ENCODE measurements around the gene OR10AD1.

The OR10AD1 gene

GRCh38 chr12:48202766-48203165 lies 326 bp downstream of the OR10AD1 start:
- TF ChIP-seq POLR2A (IDR thresholded peaks at IDR 0.05; ENCODE audit: low read depth, low read length) (no peak), POLR2AphosphoS5 (IDR thresholded peaks at IDR 0.05; ENCODE audit: low read depth, low read length) (no peak), TAF1 (IDR thresholded peaks at IDR 0.05; ENCODE audit: borderline replicate concordance, low read depth, low read length) (no peak)
- no peak for FAIRE-seq
- DNase-seq (ENCODE audit: insufficient read length): no peak

- TF ChIP-seq TAF1 (IDR thresholded peaks at IDR 0.05; ENCODE audit: borderline replicate concordance, low read depth, low read length) (no peak), POLR2AphosphoS5 (IDR thresholded peaks at IDR 0.05; ENCODE audit: low read depth, low read length) (no peak), POLR2A (IDR thresholded peaks at IDR 0.05; ENCODE audit: low read depth, low read length) (no peak)
- no peak for FAIRE-seq
- DNase-seq (ENCODE audit: insufficient read length): no peak
These were observed 1.6 kb downstream of the OR10AD1 start for GRCh38 chr12:48201516-48201915.

GRCh38 chr12:48201091-48201490 lies 2.0 kb downstream of the OR10AD1 start:
- DNase-seq (ENCODE audit: insufficient read length) (no peak), FAIRE-seq (no peak)
- no peak for TF ChIP-seq POLR2A (IDR thresholded peaks at IDR 0.05; ENCODE audit: low read depth, low read length)
- TF ChIP-seq TAF1 (IDR thresholded peaks at IDR 0.05; ENCODE audit: borderline replicate concordance, low read depth, low read length): no peak
- TF ChIP-seq POLR2AphosphoS5 (IDR thresholded peaks at IDR 0.05; ENCODE audit: low read depth, low read length): no peak

- FAIRE-seq: no peak
- no peak for DNase-seq (ENCODE audit: insufficient read length)
- no peak for TF ChIP-seq POLR2AphosphoS5 (IDR thresholded peaks at IDR 0.05; ENCODE audit: low read depth, low read length)
These were observed 3.3 kb downstream of the OR10AD1 start for GRCh38 chr12:48199774-48200221.

- no peak for FAIRE-seq
These were observed 4.1 kb downstream of the OR10AD1 start for GRCh38 chr12:48198985-48199384.

GRCh38 chr12:48198672-48198971 lies 4.5 kb downstream of the OR10AD1 start:
- TF ChIP-seq POLR2A (IDR thresholded peaks at IDR 0.05; ENCODE audit: low read depth, low read length) (no peak), POLR2AphosphoS5 (IDR thresholded peaks at IDR 0.05; ENCODE audit: low read depth, low read length) (no peak), TAF1 (IDR thresholded peaks at IDR 0.05; ENCODE audit: borderline replicate concordance, low read depth, low read length) (no peak)
- FAIRE-seq: no peak
- peak; percentile 20 for DNase-seq (ENCODE audit: insufficient read length)

More at GRCh38 chr12:48198985-48199384, 4.1 kb downstream of the OR10AD1 start:
- DNase-seq (ENCODE audit: insufficient read length): no peak
- TF ChIP-seq POLR2A (IDR thresholded peaks at IDR 0.05; ENCODE audit: low read depth, low read length): no peak
- TF ChIP-seq POLR2AphosphoS5 (IDR thresholded peaks at IDR 0.05; ENCODE audit: low read depth, low read length): no peak

GRCh38 chr12:48197971-48198671 lies 5.0 kb downstream of the OR10AD1 start:
- TF ChIP-seq POLR2AphosphoS5 (IDR thresholded peaks at IDR 0.05; ENCODE audit: low read depth, low read length) (peak; percentile 95), POLR2A (IDR thresholded peaks at IDR 0.05; ENCODE audit: low read depth, low read length) (peak; percentile 97), TAF1 (IDR thresholded peaks at IDR 0.05; ENCODE audit: borderline replicate concordance, low read depth, low read length) (peak; percentile 93)
- DNase-seq (ENCODE audit: insufficient read length): peak; percentile 82
- FAIRE-seq: peak; percentile 87

GRCh38 chr12:48197549-48197970 lies 5.5 kb downstream of the OR10AD1 start:
- FAIRE-seq: peak; percentile 5

GRCh38 chr12:48194799-48195201 lies 8.3 kb downstream of the OR10AD1 start:
- no peak for FAIRE-seq
- no peak for DNase-seq (ENCODE audit: insufficient read length)
- TF ChIP-seq POLR2A (IDR thresholded peaks at IDR 0.05; ENCODE audit: low read depth, low read length) (no peak), TAF1 (IDR thresholded peaks at IDR 0.05; ENCODE audit: borderline replicate concordance, low read depth, low read length) (no peak), POLR2AphosphoS5 (IDR thresholded peaks at IDR 0.05; ENCODE audit: low read depth, low read length) (no peak)

More at GRCh38 chr12:48197549-48197970, 5.5 kb downstream of the OR10AD1 start:
- TF ChIP-seq TAF1 (IDR thresholded peaks at IDR 0.05; ENCODE audit: borderline replicate concordance, low read depth, low read length) (no peak), POLR2AphosphoS5 (IDR thresholded peaks at IDR 0.05; ENCODE audit: low read depth, low read length) (no peak)
- DNase-seq (ENCODE audit: insufficient read length): no peak

GRCh38 chr12:48193623-48194022 lies 9.5 kb downstream of the OR10AD1 start:
- FAIRE-seq: no peak
- TF ChIP-seq POLR2AphosphoS5 (IDR thresholded peaks at IDR 0.05; ENCODE audit: low read depth, low read length) (no peak), TAF1 (IDR thresholded peaks at IDR 0.05; ENCODE audit: borderline replicate concordance, low read depth, low read length) (no peak), POLR2A (IDR thresholded peaks at IDR 0.05; ENCODE audit: low read depth, low read length) (no peak)

GRCh38 chr12:48192861-48193260 lies 10.2 kb downstream of the OR10AD1 start:
- TF ChIP-seq POLR2AphosphoS5 (IDR thresholded peaks at IDR 0.05; ENCODE audit: low read depth, low read length) (no peak), TAF1 (IDR thresholded peaks at IDR 0.05; ENCODE audit: borderline replicate concordance, low read depth, low read length) (no peak), POLR2A (IDR thresholded peaks at IDR 0.05; ENCODE audit: low read depth, low read length) (no peak)
- no peak for FAIRE-seq
- no peak for DNase-seq (ENCODE audit: insufficient read length)

More at GRCh38 chr12:48193623-48194022, 9.5 kb downstream of the OR10AD1 start:
- no peak for DNase-seq (ENCODE audit: insufficient read length)

GRCh38 chr12:48191096-48191495 lies 12.0 kb downstream of the OR10AD1 start:
- no peak for TF ChIP-seq POLR2AphosphoS5 (IDR thresholded peaks at IDR 0.05; ENCODE audit: low read depth, low read length)
- no peak for TF ChIP-seq POLR2A (IDR thresholded peaks at IDR 0.05; ENCODE audit: low read depth, low read length)
- no peak for TF ChIP-seq TAF1 (IDR thresholded peaks at IDR 0.05; ENCODE audit: borderline replicate concordance, low read depth, low read length)
- no peak for DNase-seq (ENCODE audit: insufficient read length)
- no peak for FAIRE-seq

Data from GM12892 (cell line).